ENCODE measurements around the gene PLSCR5.

DNA sequence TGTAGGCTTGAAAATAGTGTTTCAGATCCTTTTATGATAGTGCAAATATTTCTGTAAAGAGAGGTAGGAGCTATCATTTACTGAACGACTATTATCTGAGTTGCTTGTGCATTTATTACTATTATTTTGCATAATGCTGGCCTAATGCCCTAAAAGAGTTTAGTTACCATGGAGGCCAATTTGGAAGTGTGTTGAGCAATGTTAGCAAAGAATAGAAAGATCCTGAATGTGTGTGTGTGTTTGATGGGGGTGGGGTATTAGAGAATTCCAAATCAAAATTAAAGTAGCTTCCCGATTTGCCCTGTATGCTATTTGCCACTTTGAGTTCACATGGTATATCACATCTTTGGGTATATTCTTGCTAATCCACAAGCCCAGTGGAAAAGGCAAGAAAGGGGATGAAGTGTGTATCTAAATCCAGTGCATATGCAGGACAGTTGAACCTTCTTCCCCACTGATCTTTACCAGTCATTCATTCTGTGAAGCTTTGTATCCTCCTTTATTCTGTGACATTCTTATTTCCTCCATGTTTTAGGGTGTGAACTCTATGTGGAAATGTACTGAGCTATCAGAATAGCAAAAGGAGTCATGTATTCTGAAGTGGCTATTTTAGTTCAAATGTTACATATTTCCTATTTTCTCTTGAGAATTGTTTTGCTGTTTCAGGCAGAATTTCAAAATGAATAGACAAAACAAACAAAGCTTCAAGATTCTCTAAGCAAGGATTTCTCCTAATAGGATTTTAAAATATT lies 45.7 kb upstream of the PLSCR5 start:
- TF ChIP-seq EZH2phosphoT487 (IDR thresholded peaks at IDR 0.05; ENCODE audit: unreplicated experiment): no peak
- TF ChIP-seq, protein P1, sequence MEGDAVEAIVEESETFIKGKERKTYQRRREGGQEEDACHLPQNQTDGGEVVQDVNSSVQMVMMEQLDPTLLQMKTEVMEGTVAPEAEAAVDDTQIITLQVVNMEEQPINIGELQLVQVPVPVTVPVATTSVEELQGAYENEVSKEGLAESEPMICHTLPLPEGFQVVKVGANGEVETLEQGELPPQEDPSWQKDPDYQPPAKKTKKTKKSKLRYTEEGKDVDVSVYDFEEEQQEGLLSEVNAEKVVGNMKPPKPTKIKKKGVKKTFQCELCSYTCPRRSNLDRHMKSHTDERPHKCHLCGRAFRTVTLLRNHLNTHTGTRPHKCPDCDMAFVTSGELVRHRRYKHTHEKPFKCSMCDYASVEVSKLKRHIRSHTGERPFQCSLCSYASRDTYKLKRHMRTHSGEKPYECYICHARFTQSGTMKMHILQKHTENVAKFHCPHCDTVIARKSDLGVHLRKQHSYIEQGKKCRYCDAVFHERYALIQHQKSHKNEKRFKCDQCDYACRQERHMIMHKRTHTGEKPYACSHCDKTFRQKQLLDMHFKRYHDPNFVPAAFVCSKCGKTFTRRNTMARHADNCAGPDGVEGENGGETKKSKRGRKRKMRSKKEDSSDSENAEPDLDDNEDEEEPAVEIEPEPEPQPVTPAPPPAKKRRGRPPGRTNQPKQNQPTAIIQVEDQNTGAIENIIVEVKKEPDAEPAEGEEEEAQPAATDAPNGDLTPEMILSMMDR (conservative IDR thresholded peaks at IDR 0.05; ENCODE audit: low read depth in 2 of 2): no peak
- no peak for TF ChIP-seq POLR2AphosphoS5 (IDR thresholded peaks at IDR 0.05; ENCODE audit: low read depth)
- TF ChIP-seq JUNB (IDR thresholded peaks at IDR 0.05; ENCODE audit: unreplicated experiment): no peak
- TF ChIP-seq NANOG (IDR thresholded peaks at IDR 0.05; ENCODE audit: borderline replicate concordance): no peak
- TF ChIP-seq, protein P2, sequence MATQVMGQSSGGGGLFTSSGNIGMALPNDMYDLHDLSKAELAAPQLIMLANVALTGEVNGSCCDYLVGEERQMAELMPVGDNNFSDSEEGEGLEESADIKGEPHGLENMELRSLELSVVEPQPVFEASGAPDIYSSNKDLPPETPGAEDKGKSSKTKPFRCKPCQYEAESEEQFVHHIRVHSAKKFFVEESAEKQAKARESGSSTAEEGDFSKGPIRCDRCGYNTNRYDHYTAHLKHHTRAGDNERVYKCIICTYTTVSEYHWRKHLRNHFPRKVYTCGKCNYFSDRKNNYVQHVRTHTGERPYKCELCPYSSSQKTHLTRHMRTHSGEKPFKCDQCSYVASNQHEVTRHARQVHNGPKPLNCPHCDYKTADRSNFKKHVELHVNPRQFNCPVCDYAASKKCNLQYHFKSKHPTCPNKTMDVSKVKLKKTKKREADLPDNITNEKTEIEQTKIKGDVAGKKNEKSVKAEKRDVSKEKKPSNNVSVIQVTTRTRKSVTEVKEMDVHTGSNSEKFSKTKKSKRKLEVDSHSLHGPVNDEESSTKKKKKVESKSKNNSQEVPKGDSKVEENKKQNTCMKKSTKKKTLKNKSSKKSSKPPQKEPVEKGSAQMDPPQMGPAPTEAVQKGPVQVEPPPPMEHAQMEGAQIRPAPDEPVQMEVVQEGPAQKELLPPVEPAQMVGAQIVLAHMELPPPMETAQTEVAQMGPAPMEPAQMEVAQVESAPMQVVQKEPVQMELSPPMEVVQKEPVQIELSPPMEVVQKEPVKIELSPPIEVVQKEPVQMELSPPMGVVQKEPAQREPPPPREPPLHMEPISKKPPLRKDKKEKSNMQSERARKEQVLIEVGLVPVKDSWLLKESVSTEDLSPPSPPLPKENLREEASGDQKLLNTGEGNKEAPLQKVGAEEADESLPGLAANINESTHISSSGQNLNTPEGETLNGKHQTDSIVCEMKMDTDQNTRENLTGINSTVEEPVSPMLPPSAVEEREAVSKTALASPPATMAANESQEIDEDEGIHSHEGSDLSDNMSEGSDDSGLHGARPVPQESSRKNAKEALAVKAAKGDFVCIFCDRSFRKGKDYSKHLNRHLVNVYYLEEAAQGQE (IDR thresholded peaks at IDR 0.05; ENCODE audit: unreplicated experiment): no peak
- no peak for TF ChIP-seq EZH2 (IDR thresholded peaks at IDR 0.05; ENCODE audit: low read depth, unreplicated experiment)
- no peak for TF ChIP-seq CREB1 (CRISPR knock-in tag; IDR thresholded peaks at IDR 0.05; ENCODE audit: low read depth)
- TF ChIP-seq, protein P3, sequence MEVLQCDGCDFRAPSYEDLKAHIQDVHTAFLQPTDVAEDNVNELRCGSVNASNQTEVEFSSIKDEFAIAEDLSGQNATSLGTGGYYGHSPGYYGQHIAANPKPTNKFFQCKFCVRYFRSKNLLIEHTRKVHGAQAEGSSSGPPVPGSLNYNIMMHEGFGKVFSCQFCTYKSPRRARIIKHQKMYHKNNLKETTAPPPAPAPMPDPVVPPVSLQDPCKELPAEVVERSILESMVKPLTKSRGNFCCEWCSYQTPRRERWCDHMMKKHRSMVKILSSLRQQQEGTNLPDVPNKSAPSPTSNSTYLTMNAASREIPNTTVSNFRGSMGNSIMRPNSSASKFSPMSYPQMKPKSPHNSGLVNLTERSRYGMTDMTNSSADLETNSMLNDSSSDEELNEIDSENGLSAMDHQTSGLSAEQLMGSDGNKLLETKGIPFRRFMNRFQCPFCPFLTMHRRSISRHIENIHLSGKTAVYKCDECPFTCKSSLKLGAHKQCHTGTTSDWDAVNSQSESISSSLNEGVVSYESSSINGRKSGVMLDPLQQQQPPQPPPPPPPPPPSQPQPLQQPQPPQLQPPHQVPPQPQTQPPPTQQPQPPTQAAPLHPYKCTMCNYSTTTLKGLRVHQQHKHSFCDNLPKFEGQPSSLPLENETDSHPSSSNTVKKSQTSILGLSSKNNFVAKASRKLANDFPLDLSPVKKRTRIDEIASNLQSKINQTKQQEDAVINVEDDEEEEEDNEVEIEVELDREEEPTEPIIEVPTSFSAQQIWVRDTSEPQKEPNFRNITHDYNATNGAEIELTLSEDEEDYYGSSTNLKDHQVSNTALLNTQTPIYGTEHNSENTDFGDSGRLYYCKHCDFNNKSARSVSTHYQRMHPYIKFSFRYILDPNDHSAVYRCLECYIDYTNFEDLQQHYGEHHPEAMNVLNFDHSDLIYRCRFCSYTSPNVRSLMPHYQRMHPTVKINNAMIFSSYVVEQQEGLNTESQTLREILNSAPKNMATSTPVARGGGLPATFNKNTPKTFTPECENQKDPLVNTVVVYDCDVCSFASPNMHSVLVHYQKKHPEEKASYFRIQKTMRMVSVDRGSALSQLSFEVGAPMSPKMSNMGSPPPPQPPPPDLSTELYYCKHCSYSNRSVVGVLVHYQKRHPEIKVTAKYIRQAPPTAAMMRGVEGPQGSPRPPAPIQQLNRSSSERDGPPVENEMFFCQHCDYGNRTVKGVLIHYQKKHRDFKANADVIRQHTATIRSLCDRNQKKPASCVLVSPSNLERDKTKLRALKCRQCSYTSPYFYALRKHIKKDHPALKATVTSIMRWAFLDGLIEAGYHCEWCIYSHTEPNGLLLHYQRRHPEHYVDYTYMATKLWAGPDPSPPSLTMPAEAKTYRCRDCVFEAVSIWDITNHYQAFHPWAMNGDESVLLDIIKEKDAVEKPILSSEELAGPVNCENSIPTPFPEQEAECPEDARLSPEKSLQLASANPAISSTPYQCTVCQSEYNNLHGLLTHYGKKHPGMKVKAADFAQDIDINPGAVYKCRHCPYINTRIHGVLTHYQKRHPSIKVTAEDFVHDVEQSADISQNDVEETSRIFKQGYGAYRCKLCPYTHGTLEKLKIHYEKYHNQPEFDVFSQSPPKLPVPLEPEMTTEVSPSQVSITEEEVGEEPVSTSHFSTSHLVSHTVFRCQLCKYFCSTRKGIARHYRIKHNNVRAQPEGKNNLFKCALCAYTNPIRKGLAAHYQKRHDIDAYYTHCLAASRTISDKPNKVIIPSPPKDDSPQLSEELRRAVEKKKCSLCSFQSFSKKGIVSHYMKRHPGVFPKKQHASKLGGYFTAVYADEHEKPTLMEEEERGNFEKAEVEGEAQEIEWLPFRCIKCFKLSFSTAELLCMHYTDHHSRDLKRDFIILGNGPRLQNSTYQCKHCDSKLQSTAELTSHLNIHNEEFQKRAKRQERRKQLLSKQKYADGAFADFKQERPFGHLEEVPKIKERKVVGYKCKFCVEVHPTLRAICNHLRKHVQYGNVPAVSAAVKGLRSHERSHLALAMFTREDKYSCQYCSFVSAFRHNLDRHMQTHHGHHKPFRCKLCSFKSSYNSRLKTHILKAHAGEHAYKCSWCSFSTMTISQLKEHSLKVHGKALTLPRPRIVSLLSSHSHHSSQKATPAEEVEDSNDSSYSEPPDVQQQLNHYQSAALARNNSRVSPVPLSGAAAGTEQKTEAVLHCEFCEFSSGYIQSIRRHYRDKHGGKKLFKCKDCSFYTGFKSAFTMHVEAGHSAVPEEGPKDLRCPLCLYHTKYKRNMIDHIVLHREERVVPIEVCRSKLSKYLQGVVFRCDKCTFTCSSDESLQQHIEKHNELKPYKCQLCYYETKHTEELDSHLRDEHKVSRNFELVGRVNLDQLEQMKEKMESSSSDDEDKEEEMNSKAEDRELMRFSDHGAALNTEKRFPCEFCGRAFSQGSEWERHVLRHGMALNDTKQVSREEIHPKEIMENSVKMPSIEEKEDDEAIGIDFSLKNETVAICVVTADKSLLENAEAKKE (CRISPR knock-in tag; IDR thresholded peaks at IDR 0.05): no peak
- TF ChIP-seq, protein P4, sequence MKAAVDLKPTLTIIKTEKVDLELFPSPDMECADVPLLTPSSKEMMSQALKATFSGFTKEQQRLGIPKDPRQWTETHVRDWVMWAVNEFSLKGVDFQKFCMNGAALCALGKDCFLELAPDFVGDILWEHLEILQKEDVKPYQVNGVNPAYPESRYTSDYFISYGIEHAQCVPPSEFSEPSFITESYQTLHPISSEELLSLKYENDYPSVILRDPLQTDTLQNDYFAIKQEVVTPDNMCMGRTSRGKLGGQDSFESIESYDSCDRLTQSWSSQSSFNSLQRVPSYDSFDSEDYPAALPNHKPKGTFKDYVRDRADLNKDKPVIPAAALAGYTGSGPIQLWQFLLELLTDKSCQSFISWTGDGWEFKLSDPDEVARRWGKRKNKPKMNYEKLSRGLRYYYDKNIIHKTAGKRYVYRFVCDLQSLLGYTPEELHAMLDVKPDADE (IDR thresholded peaks at IDR 0.05): no peak

Data from GM23338 (cell line).